Kidney (tissue), 14 donors: ENCODE measurements around the gene CITED4. TPM values are rescaled to one million over a fixed set of nuclear protein-coding genes. Genes with fewer than 3 reads are reported as not detected.

ENCODE experiments used
- DNase-seq, 5 donors: peaks; one replicate each; pipeline ENCODE4 v3.0.0-alpha.2; 2013 to 2020
- FAIRE-seq: peaks from 2 replicates; lab custom pipeline; 2012; peaks lifted over from hg19 to GRCh38; lab: Jason Lieb, UNC
- H3K27ac ChIP-seq, 2 donors: one replicate each; pipeline ENCODE4 v1.7.0; 2013; ENCODE audit warnings: low read depth in 2 of 2, low read length in 2 of 2, inconsistent platforms in 1 of 2
- H3K27me3 ChIP-seq: one replicate; pipeline ENCODE4 v1.7.1; 2013; ENCODE audit warnings: low read length, inconsistent platforms; ENCODE audit not compliant: control insufficient read depth, insufficient read depth
- H3K36me3 ChIP-seq, 3 donors: one replicate each; pipeline versions ENCODE4 v1.7.0 to v1.7.1; 2013; ENCODE audit warnings: low read length in 3 of 3, control low read depth in 1 of 3, inconsistent platforms in 1 of 3; ENCODE audit not compliant: insufficient read depth in 3 of 3, control insufficient read depth in 2 of 3
- H3K4me1 ChIP-seq, 3 donors: one replicate each; pipeline versions ENCODE4 v1.7.0 to v1.7.1; 2013; ENCODE audit warnings: low read length in 3 of 3, inconsistent platforms in 1 of 3, low read depth in 1 of 3; ENCODE audit not compliant: control insufficient read depth in 2 of 3, insufficient read depth in 2 of 3
- H3K4me3 ChIP-seq, 3 donors: one replicate each; pipeline versions ENCODE4 v1.7.0 to v1.8.1; 2013; ENCODE audit warnings: low read length in 3 of 3, control low read depth in 1 of 3, inconsistent platforms in 1 of 3
- H3K9ac ChIP-seq, 3 donors: one replicate each; pipeline versions ENCODE4 v1.7.0 to v1.7.1; 2013; ENCODE audit warnings: low read length in 3 of 3, control low read depth in 1 of 3, inconsistent platforms in 1 of 3
- H3K9me3 ChIP-seq, 3 donors: one replicate each; pipeline versions ENCODE4 v1.7.0 to v1.7.1; 2013; ENCODE audit warnings: low read length in 3 of 3, control low read depth in 1 of 3, inconsistent platforms in 1 of 3; ENCODE audit not compliant: control insufficient read depth in 2 of 3, insufficient read depth in 1 of 3
- intact Hi-C: fragments of 100-400 bp; cut with DNase I; formaldehyde crosslinking; loops from one replicate; pipeline ENCODE4 v1.11.1; 2022
- polyA plus RNA-seq: library from polyadenylated mRNA; stranded (reverse); fragments of 350-450 nt; fragmentation: Illumina TruSeq; extraction: RNeasy Lipid Tissue Mini Kit (QIAGEN cat#74804); gene quantifications from one replicate; pipeline ENCODE4 v1.2.3, GENCODE V29; 2014; ENCODE audit warnings: low read depth, low replicate concordance; ENCODE audit not compliant: insufficient read depth
- total RNA-seq: library from RNA; stranded (reverse); fragmentation: NEBNext Ultra II Directional; extraction: Animal tissue kit (Norgen Biotek cat#: 25700); gene quantifications from one replicate; pipeline ENCODE4 v1.2.1, GENCODE V29; 2021
- TF ChIP-seq, protein P1 (sequence below): IDR thresholded peaks from 3 replicates; pipeline ENCODE4 v1.5.1; 2012; ENCODE audit warnings: mild to moderate bottlenecking, moderate library complexity, borderline replicate concordance; ENCODE audit not compliant: insufficient read depth; ENCODE audit errors: extremely low read depth
- donor health status: control.
- donor health status: control.
- donor health status: control.
- donor health status: control.
- donor health status: control.
- donor health status: DM: yes; HTN: yes; CAD: no.
- donor health status: Normal renal cell carcinoma (clear cell type).

The CITED4 gene
- total and polyA plus RNA-seq, 2 donors from 2014 or later, result 21.7 to 78.6 TPM

DNA sequence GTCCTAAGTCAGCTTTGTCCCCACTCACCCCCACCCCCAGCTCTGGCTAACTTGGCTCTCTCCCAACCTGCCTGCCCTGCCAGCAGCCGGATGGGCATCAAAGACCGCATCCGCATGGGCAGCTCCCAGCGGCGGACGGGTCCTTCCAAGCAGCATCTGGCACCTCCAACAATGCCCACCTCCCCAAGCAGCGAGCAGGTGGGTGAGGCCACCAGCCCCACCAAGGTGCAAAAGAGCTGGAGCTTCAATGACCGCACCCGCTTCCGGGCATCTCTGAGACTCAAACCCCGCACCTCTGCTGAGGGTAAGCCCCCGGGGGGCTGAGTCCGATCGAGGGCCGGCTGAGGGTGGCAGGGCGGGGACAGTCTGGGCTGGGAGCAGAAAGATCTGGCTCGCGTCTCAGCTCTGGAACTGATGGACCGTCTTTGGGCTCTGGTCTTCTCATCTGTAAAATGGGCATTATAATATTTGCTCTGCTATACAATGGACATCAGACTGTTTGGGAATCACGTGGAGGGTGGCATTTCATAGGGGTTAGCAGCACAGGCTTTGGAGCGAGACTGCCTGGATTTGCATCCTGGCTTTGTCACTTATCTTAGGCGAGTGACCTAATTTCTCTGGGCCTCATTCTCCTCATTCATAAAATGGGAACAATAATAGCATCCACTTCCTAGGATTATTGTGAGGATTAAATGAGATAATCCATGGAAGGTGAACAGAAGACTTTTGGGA is 31.0 kb downstream of the CITED4 start:
- no peak for FAIRE-seq
- Histone ChIP-seq H3K27ac (no peak overlapping the region), H3K27me3 (no peaks in the 10 kb centered on the region), H3K9ac (no peak overlapping the region), H3K9me3 (no peaks in the 10 kb centered on the region), H3K36me3 (no peaks in the 10 kb centered on the region), H3K4me3 (no peak overlapping the region), H3K4me1 (no peaks in the 10 kb centered on the region)
- intact Hi-C loops, result no loop called here
- TF ChIP-seq, protein P1, sequence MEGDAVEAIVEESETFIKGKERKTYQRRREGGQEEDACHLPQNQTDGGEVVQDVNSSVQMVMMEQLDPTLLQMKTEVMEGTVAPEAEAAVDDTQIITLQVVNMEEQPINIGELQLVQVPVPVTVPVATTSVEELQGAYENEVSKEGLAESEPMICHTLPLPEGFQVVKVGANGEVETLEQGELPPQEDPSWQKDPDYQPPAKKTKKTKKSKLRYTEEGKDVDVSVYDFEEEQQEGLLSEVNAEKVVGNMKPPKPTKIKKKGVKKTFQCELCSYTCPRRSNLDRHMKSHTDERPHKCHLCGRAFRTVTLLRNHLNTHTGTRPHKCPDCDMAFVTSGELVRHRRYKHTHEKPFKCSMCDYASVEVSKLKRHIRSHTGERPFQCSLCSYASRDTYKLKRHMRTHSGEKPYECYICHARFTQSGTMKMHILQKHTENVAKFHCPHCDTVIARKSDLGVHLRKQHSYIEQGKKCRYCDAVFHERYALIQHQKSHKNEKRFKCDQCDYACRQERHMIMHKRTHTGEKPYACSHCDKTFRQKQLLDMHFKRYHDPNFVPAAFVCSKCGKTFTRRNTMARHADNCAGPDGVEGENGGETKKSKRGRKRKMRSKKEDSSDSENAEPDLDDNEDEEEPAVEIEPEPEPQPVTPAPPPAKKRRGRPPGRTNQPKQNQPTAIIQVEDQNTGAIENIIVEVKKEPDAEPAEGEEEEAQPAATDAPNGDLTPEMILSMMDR, result no peak
- DNase-seq, result no peak

DNA sequence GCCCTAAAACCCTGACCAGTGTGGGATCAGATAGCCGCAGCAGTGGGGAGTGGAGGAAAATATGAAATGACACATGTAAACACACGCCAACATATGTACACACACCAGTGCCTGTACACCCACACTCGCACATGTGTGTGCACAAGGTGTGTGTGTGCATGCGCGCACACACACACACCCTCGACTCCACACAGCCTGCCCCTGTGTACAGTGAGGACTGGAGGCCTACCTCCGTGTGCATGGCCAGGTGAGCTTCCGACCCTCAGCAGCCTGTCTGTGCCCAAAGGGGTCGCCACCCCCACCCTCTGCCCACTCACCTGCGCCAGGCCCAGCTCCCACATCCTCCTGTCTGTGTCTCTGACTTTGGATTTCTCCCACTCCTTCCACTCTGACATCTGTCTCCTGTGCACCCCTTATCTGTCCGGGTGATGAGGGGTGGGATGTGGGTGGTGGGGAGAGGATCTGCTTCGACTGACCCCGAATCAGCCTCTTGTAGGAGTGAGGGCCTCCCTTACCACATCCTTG is 31.7 kb downstream of the CITED4 start:
- DNase-seq, result no peak
- FAIRE-seq, result no peak
- TF ChIP-seq, protein P1, result no peak
- no peak overlapping the region for H3K27ac ChIP-seq
- no peaks in the 10 kb centered on the region for H3K27me3 ChIP-seq
- intact Hi-C loops, result no loop called here
- peaks cover 0 to 2% (median 0%) of the 10 kb centered on the region in 3 donors for H3K4me1 ChIP-seq
- H3K4me3 ChIP-seq, result no peak overlapping the region
- no peak overlapping the region for H3K9ac ChIP-seq
- no peaks in the 10 kb centered on the region for H3K36me3 ChIP-seq
- no peaks in the 10 kb centered on the region for H3K9me3 ChIP-seq

DNA sequence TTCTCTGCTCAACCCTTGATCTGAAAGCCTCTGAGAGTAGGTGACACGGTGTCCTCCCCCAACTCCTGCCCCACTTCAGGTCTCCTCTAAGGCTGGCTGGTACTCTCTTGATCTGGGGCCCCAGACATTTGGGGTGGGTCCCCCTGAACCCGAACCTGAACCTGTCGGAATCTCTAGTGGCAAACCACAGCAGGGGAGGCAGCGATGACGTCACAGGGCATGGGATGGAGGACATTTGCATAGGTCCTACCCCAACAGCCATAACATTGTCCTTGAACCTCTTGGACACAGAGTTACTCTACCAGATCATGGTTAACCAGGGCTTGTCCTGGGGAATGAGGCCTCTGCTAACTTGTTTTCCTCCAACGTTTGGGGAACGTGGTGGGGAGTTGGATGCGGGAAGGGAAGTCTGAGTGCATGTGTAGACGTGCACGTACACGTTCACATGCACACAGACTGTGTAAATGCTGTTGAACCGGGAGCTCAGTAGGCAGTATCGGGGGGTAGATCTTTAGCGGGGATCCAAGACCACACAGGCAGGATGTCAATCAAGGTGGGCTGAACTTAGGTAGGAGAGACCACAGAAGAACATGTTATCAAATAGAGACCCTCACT is 32.4 kb downstream of the CITED4 start:
- no peak overlapping the region for H3K27ac ChIP-seq
- DNase-seq (no peak), FAIRE-seq (no peak)
- intact Hi-C loops, result no loop called here
- no peaks in the 10 kb centered on the region for H3K27me3 ChIP-seq
- H3K4me3 ChIP-seq, result no peak overlapping the region
- no peak overlapping the region for H3K9ac ChIP-seq
- no peaks in the 10 kb centered on the region for H3K36me3 ChIP-seq
- H3K4me1 ChIP-seq, result peaks cover 0 to 4% (median 2%) of the 10 kb centered on the region in 3 donors
- no peaks in the 10 kb centered on the region for H3K9me3 ChIP-seq
- TF ChIP-seq, protein P1, result no peak
